Uterus (tissue), 2 donors: ENCODE measurements around the gene GLIPR1L1.

Experiments used
- CTCF ChIP-seq, 4 experiments: fragments of 200-600 bp in 2 of 4; fragments of 450-650 bp in 2 of 4; sonication (generic) in 2 of 4; IDR thresholded peaks; one replicate each; pipeline ENCODE4 v1.5.1; 2016 to 2019; ENCODE audit warnings: antibody characterized with exemption in 4 of 4, mild to moderate bottlenecking in 2 of 4, moderate library complexity in 1 of 4
- POLR2A ChIP-seq, 2 donors: fragments of 450-650 bp; IDR thresholded peaks; one replicate each; pipeline ENCODE4 v1.6.1; 2016; ENCODE audit warnings: antibody characterized with exemption in 2 of 2, mild to moderate bottlenecking in 1 of 2, moderate library complexity in 1 of 2

- peak in 3 of 4 experiments; percentile 12 to 40 (median 32) for TF ChIP-seq CTCF (IDR thresholded peaks at IDR 0.05)
- no peak for TF ChIP-seq POLR2A (IDR thresholded peaks at IDR 0.05)
Measured at GRCh38 chr12:75289753-75290152, 44.7 kb upstream of the GLIPR1L1 start.
